ENCODE results near the gene NUTM1. TPM values are rescaled to one million over a fixed set of nuclear protein-coding genes. Genes with fewer than 3 reads are reported as not detected.

NUTM1 gene
- total and polyA plus RNA-seq, 10 donors, result 0.03 TPM; not detected in 9

DNA sequence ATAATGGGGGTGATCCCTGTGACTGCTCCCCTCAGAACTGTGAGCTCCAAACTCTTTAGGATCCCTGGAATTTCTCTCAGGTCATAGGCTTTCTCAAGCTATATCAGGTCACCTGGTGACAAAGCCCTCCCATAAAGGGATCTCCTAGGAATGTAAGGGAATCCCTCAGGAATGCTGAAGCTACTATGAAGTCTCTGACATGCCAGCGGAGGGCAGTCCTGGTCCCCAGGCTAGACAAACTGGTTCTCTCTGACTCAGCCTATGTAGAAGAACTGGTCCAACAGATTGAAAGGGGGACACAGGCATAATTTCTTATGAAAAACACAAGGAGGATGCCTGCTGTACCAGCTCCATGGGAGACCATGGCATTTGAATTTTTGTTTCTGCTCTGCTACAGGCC lies 17.2 kb downstream of the NUTM1 start:
- no peak overlapping the region for H3K4me3 ChIP-seq
- intact Hi-C loops (cut with DNase I; ENCODE audit: low total_unique reads), result loop anchor here (10.0 kb wide), 1 partner anchor 125 kb away; no protein-coding TSS in a partner anchor
- H3K27me3 ChIP-seq (replicated peaks in 1 of 7), result no peaks in the 10 kb centered on the region
- no peak overlapping the region for H3K27ac ChIP-seq
- no peak for DNase-seq
- H3K4me1 ChIP-seq, result peaks cover 0 to 16% (median 7%) of the 10 kb centered on the region in 6 donors
- TF ChIP-seq, protein P1, sequence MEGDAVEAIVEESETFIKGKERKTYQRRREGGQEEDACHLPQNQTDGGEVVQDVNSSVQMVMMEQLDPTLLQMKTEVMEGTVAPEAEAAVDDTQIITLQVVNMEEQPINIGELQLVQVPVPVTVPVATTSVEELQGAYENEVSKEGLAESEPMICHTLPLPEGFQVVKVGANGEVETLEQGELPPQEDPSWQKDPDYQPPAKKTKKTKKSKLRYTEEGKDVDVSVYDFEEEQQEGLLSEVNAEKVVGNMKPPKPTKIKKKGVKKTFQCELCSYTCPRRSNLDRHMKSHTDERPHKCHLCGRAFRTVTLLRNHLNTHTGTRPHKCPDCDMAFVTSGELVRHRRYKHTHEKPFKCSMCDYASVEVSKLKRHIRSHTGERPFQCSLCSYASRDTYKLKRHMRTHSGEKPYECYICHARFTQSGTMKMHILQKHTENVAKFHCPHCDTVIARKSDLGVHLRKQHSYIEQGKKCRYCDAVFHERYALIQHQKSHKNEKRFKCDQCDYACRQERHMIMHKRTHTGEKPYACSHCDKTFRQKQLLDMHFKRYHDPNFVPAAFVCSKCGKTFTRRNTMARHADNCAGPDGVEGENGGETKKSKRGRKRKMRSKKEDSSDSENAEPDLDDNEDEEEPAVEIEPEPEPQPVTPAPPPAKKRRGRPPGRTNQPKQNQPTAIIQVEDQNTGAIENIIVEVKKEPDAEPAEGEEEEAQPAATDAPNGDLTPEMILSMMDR (IDR thresholded peaks at IDR 0.05 in 8 of 11, conservative IDR thresholded peaks at IDR 0.05 in 3 of 11), result no peak
- no peak for TF ChIP-seq POLR2A (IDR thresholded peaks at IDR 0.05)
- no peak for TF ChIP-seq POLR2AphosphoS5 (IDR thresholded peaks at IDR 0.05)
- WGBS, 5 donors, result 92 to 100% (median 100%) methylated on average over 1 of the region's 1 CpG
- H3K9me3 ChIP-seq, result no peaks in the 10 kb centered on the region
- peaks cover 0 to 89% (median 43%) of the 10 kb centered on the region in 6 donors for H3K36me3 ChIP-seq

DNA sequence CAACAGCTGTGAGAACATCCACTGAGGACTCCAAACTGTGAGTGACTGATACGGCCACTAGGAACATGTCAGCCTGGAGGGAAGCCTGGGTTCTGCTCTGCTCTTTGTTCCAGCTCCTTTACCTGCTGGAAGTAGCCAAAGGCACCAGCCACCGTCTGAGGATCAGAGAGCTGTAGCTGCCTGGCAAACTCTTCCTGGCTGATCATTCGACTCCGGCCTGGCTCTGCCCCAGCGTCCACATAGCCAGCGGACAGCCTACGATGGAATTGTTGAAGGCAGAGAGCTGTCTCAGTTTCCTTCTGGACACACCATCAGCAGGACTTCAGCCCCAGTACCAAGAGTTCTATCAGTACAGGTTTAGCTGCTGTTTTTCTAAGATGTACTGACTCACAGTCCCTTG lies 18.2 kb downstream of the NUTM1 start:
- Histone ChIP-seq H3K36me3 (peaks cover 0 to 79% (median 41%) of the 10 kb centered on the region in 6 donors), H3K4me1 (peaks cover 6 to 26% (median 16%) of the 10 kb centered on the region in 6 donors), H3K27ac (no peak overlapping the region), H3K4me3 (no peak overlapping the region), H3K27me3 (replicated peaks in 1 of 7) (no peaks in the 10 kb centered on the region), H3K9me3 (no peaks in the 10 kb centered on the region)
- intact Hi-C loops (cut with DNase I; ENCODE audit: low total_unique reads), result loop anchor here (10.0 kb wide), 1 partner anchor 126 kb away; no protein-coding TSS in a partner anchor
- 88 to 96% (median 95%) methylated on average over 7 of the region's 7 CpGs for WGBS, 5 donors
- TF ChIP-seq POLR2AphosphoS5 (IDR thresholded peaks at IDR 0.05), result no peak
- no peak for TF ChIP-seq POLR2A (IDR thresholded peaks at IDR 0.05)
- TF ChIP-seq, protein P1 (IDR thresholded peaks at IDR 0.05 in 8 of 11, conservative IDR thresholded peaks at IDR 0.05 in 3 of 11), result no peak
- no peak for DNase-seq

DNA sequence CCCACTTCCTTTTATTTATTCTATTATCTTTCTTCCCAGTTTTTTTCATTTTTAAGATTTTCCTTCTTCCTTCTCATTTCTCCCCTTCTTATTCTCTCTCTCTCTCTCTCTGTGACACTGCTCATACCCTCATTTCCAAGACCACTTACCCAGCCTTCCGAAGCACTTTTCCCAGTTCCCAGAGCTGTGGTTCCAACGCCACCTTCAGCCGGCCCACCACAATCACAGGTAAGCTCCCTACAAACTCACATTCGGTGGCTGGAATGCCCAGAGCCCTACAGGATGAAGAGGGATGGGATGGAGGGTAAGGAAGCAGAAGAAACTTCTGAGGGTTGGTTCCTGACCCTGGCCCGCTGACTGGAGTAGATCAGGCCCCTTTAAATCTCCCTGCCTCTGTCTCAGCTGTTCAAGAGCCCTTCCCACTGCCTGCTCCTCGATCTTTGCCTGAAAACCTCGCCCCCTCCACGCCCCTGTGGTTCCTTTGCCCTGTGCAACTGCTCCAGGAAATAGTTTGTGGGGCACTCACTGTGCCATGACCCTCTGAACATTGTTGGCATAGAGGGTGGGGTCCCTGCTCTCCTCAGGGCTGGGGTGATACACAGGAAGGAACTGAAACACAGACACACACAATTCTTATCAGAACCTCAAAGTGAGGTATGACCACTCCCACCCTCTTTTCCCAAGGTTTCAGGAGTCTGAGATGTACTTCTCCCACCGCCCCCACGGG lies 19.1 kb downstream of the NUTM1 start:
- no peaks in the 10 kb centered on the region for H3K27me3 ChIP-seq (replicated peaks in 1 of 7)
- 71 to 87% (median 76%) methylated on average over 10 of the region's 10 CpGs for WGBS, 5 donors
- peaks cover 0 to 70% (median 34%) of the 10 kb centered on the region in 6 donors for H3K36me3 ChIP-seq
- intact Hi-C loops (cut with DNase I; ENCODE audit: low total_unique reads), result loop anchor here (10.0 kb wide), 1 partner anchor 127 kb away; no protein-coding TSS in a partner anchor
- H3K9me3 ChIP-seq, result no peaks in the 10 kb centered on the region
- TF ChIP-seq, protein P1 (IDR thresholded peaks at IDR 0.05 in 8 of 11, conservative IDR thresholded peaks at IDR 0.05 in 3 of 11), result no peak
- no peak for TF ChIP-seq POLR2AphosphoS5 (IDR thresholded peaks at IDR 0.05)
- no peak for TF ChIP-seq POLR2A (IDR thresholded peaks at IDR 0.05)
- peaks cover 6 to 28% (median 19%) of the 10 kb centered on the region in 6 donors for H3K4me1 ChIP-seq
- no peak overlapping the region for H3K4me3 ChIP-seq
- no peak for DNase-seq
- peak overlapping the region in 3 of 8 donors; percentile 33 to 48 (median 45) for H3K27ac ChIP-seq

DNA sequence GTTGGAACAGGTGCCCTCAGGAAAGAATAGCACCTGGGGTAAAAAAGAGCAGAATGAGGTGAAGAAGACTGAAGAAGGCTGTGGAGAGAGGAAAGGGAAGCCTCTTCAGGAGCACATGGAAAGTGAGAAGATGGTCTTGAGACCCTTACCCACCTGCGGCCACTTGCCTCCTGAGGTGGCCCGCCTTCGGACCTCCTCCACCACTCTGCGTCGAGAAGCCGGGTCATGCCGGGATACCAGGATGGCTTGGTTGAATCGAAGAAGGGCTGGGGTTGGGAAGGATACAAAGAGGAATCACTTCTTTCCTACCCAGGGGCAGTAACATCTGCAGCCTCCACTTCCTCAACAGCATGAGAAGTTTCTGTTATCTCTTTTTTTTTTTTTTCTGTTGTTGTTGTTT lies 20.9 kb downstream of the NUTM1 start:
- WGBS, 5 donors, result 92 to 98% (median 96%) methylated on average over 8 of the region's 8 CpGs
- Histone ChIP-seq H3K27ac (no peak overlapping the region), H3K9me3 (no peaks in the 10 kb centered on the region), H3K4me3 (no peak overlapping the region), H3K36me3 (peaks cover 0 to 52% (median 20%) of the 10 kb centered on the region in 6 donors), H3K4me1 (peaks cover 6 to 43% (median 30%) of the 10 kb centered on the region in 6 donors), H3K27me3 (replicated peaks in 1 of 7) (no peaks in the 10 kb centered on the region)
- no peak for TF ChIP-seq POLR2A (IDR thresholded peaks at IDR 0.05)
- TF ChIP-seq, protein P1 (IDR thresholded peaks at IDR 0.05 in 8 of 11, conservative IDR thresholded peaks at IDR 0.05 in 3 of 11), result no peak
- no peak for TF ChIP-seq POLR2AphosphoS5 (IDR thresholded peaks at IDR 0.05)
- intact Hi-C loops (cut with DNase I; ENCODE audit: low total_unique reads), result loop anchor here (10.0 kb wide), 1 partner anchor 129 kb away; no protein-coding TSS in a partner anchor
- no peak for DNase-seq

Measured in spleen (tissue), 11 donors.